ENCODE data around the gene ADM2. TPM values are rescaled to one million over a fixed set of nuclear protein-coding genes. Genes with fewer than 3 reads are reported as not detected.
A peak's percentile ranks its signal among the peaks of the same experiment; 100 is the strongest.

Gene ADM2
- total and polyA plus RNA-seq, 4 donors = 0.74 to 5.7 (median 2.7) TPM

DNA sequence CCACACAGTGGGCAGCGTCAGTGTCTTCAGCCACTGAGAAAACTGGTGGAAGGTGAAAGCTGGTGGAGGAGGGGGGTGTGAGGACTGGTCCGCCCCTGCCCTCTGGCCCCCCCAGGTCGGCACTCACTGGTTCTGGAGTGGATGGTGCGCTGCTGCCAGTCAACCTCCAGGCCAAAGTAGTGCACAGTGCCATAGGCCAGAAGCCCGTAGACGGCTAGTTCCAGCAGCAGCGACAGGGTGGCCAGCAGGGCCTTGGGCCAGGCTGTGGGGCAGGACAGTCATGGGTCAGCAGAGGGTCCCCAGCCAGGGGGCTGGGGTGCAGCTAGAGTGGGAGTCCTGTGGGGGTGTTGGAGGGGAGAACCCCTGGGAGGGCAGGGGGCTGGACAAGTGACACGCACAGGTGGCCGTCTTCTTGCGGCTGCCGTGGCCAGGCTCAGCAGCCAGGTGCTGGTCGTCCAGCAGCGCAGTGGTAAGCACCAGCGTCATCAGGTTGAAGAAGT lies 24.0 kb downstream of the ADM2 start:
- no peak for ATAC-seq (ENCODE audit: insufficient read depth, low FRiP score)
- 89 to 92% methylated on average over 14 of the region's 14 CpGs for WGBS, 2 donors
- no peak for DNase-seq

DNA sequence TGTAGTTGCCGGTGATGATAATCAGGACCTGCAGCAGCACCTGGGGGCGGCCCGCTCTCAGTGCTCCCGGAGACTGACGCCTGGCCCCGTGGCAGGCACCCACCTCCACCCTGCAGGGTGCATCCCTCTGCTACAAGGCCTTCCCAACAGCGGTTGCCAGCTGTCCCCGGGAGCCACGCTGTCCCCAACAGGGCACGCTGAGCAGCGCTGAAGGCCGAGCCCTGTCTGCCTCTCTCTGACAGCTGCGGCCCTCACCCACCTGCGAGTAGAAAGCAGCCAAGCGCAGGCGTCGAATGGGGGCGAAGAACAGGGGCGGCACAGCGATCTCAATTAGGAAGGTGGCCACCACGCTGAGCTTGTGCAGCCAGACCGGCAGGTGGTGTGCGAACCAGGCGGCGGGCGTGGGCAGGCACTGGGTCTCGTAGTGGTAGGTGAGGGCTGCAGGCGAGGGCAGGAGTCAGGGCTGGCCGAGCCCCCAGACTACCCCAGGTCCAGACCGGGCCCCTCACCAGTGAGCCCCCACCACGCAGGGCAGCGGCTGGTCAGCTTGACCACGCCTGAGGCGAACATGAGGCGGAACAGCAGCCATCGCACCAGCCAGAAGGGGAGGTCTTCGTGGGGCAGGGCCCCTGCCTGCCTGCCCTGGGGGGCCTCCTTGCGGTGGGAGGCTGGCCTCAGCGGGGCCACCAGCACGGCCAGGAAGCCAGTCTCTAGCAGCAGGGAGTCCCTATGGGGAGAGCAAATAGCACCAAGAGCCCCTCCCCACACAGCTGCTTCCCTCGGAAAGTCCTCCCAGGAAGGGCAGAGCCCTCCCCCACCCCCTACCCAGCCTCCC lies 24.6 kb downstream of the ADM2 start:
- Histone ChIP-seq H3K4me1 (ENCODE audit: control insufficient read depth in 5 of 5, insufficient read depth in 5 of 5, low read length in 5 of 5) (peaks cover 7 to 20% (median 12%) of the 10 kb centered on the region in 5 donors), H3K27me3 (ENCODE audit: control insufficient read depth in 3 of 3, insufficient read depth in 3 of 3, low read length in 2 of 3) (no peaks in the 10 kb centered on the region), H3K9ac (ENCODE audit: insufficient read depth in 1 of 2, low read length in 2 of 2) (no peak overlapping the region), H3K27ac (ENCODE audit: low read depth in 1 of 2, low read length in 1 of 2) (no peak overlapping the region), H3K9me3 (ENCODE audit: control insufficient read depth in 4 of 4, insufficient read depth in 3 of 4, low read length in 3 of 4) (no peaks in the 10 kb centered on the region), H3K4me3 (no peak overlapping the region), H3K36me3 (ENCODE audit: control insufficient read depth in 4 of 4, insufficient read depth in 4 of 4, low read length in 4 of 4) (peaks cover 0 to 40% (median 5%) of the 10 kb centered on the region in 4 donors)
- no peak for DNase-seq
- WGBS, 2 donors = 91 to 94% methylated on average over 38 to 41 of the region's 41 CpGs
- no peak for ATAC-seq (ENCODE audit: insufficient read depth, low FRiP score)
- TF ChIP-seq CTCF (IDR thresholded peaks at IDR 0.05; ENCODE audit: control extremely low read depth, extremely low read depth) = no peak

More for the DNA sequence above, 24.0 kb downstream of the ADM2 start:
- peaks cover 0 to 38% (median 5%) of the 10 kb centered on the region in 4 donors for H3K36me3 ChIP-seq (ENCODE audit: control insufficient read depth in 4 of 4, insufficient read depth in 4 of 4, low read length in 4 of 4)
- no peak overlapping the region for H3K27ac ChIP-seq (ENCODE audit: low read depth in 1 of 2, low read length in 1 of 2)
- H3K4me3 ChIP-seq = no peak overlapping the region
- no peak overlapping the region for H3K9ac ChIP-seq (ENCODE audit: insufficient read depth in 1 of 2, low read length in 2 of 2)
- TF ChIP-seq CTCF (IDR thresholded peaks at IDR 0.05; ENCODE audit: control extremely low read depth, extremely low read depth) = no peak
- no peaks in the 10 kb centered on the region for H3K9me3 ChIP-seq (ENCODE audit: control insufficient read depth in 4 of 4, insufficient read depth in 3 of 4, low read length in 3 of 4)
- no peaks in the 10 kb centered on the region for H3K27me3 ChIP-seq (ENCODE audit: control insufficient read depth in 3 of 3, insufficient read depth in 3 of 3, low read length in 2 of 3)
- H3K4me1 ChIP-seq (ENCODE audit: control insufficient read depth in 5 of 5, insufficient read depth in 5 of 5, low read length in 5 of 5) = peaks cover 7 to 20% (median 12%) of the 10 kb centered on the region in 5 donors

GRCh38 chr22:50506611-50507420 lies 25.5 kb downstream of the ADM2 start:
- Histone ChIP-seq H3K9me3 (ENCODE audit: control insufficient read depth in 4 of 4, insufficient read depth in 3 of 4, low read length in 3 of 4) (no peaks in the 10 kb centered on the region), H3K27me3 (ENCODE audit: control insufficient read depth in 3 of 3, insufficient read depth in 3 of 3, low read length in 2 of 3) (no peaks in the 10 kb centered on the region), H3K36me3 (ENCODE audit: control insufficient read depth in 4 of 4, insufficient read depth in 4 of 4, low read length in 4 of 4) (peaks cover 0 to 40% (median 5%) of the 10 kb centered on the region in 4 donors), H3K4me3 (peak overlapping the region; percentile 88), H3K4me1 (ENCODE audit: control insufficient read depth in 5 of 5, insufficient read depth in 5 of 5, low read length in 5 of 5) (peaks cover 7 to 20% (median 12%) of the 10 kb centered on the region in 5 donors), H3K27ac (ENCODE audit: low read depth in 1 of 2, low read length in 1 of 2) (peak overlapping the region; percentile 66 to 89), H3K9ac (ENCODE audit: insufficient read depth in 1 of 2, low read length in 2 of 2) (peak overlapping the region; percentile 61 to 67)
- ATAC-seq (ENCODE audit: insufficient read depth, low FRiP score) = no peak
- TF ChIP-seq CTCF (IDR thresholded peaks at IDR 0.05; ENCODE audit: control extremely low read depth, extremely low read depth) = no peak
- WGBS, 2 donors = 34 to 47% methylated on average over 21 of the region's 21 CpGs
- DNase-seq = no peak
